ENCODE data around the gene SLC11A2. TPM values are rescaled to one million over a fixed set of nuclear protein-coding genes. Genes with fewer than 3 reads are reported as not detected.

Gene SLC11A2
- total and polyA plus RNA-seq, 2 of the 13 experiments (the other 11 are each of a cell fraction or from before 2014, with no cell fraction given) = 71.7 to 77.0 TPM

DNA sequence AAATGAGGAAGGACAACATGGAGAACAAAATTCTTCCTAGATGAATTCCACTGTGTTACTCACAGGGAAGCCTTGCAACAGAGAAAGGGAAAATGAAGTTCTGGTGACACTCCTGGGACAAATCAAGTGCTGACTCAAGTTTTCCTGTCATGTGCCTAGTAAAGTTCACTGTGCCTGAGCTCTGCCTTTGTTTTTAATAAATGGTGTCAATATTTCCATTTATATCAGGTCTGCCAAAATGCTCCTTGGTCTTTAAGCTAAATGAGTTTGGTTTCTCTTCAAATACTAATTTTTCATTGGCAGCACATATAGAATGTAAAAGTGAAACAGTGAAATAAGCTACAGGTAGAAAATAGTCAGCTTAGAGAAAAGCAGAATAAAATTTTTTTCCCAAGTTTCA lies 40.9 kb downstream of the SLC11A2 start:
- Histone ChIP-seq H3K4me2 (ENCODE audit: low read depth, low read length) (no peak overlapping the region), H3K4me1 (ENCODE audit: insufficient read depth, low read length) (peaks cover 42% of the 10 kb centered on the region), H3K27me3 (ENCODE audit: control insufficient read depth in 1 of 2, insufficient read depth in 2 of 2, low read length in 2 of 2) (no peaks in the 10 kb centered on the region), H3K9me3 (ENCODE audit: low read length) (no peaks in the 10 kb centered on the region), H3K79me2 (ENCODE audit: insufficient read depth, low read length) (no peaks in the 10 kb centered on the region), H3K4me3 (replicated peaks in 1 of 3; ENCODE audit: insufficient read depth in 1 of 3, low read depth in 2 of 3, low read length in 3 of 3) (no peak overlapping the region), H3K9ac (ENCODE audit: insufficient read depth, low read depth, low read length) (no peak overlapping the region), H2AFZ (ENCODE audit: low read length) (no peak overlapping the region), H3K27ac (ENCODE audit: extremely low read length, insufficient read depth, low read length) (peak overlapping the region; percentile 8), H4K20me1 (ENCODE audit: insufficient read depth, low read length) (no peaks in the 10 kb centered on the region), H3K36me3 (replicated peaks in 1 of 2; ENCODE audit: control insufficient read depth in 1 of 2, insufficient read depth in 2 of 2, low read length in 2 of 2) (peaks cover 6 to 13% of the 10 kb centered on the region in 2 experiments)
- BruUV-seq (replicated peaks) = no TSS peak
- peak; percentile 25 for DNase-seq (ENCODE audit: low spot score)
- no peak for ATAC-seq
- POLR2A ChIA-PET = interaction anchor here (0.9 to 3.5 kb wide), 6 partner anchors 41 to 221 kb away, joined by 3 to 23 read pairs (median 4); partner anchors contain the start of genes ATF1 and SLC11A2
- in situ Hi-C loops (cut with HindIII; ENCODE audit: extremely low pct_ligation_motif_present, low pct_unique_long_range_greater_than_20kb) = loop anchor here (5.0 kb wide), 1 partner anchor 158 kb away; no protein-coding TSS in a partner anchor
- intact Hi-C loops (cut with micrococcal nuclease; ENCODE audit: unreplicated experiment) = no loop called here
- FAIRE-seq = no peak
- TF ChIP-seq, protein P1, sequence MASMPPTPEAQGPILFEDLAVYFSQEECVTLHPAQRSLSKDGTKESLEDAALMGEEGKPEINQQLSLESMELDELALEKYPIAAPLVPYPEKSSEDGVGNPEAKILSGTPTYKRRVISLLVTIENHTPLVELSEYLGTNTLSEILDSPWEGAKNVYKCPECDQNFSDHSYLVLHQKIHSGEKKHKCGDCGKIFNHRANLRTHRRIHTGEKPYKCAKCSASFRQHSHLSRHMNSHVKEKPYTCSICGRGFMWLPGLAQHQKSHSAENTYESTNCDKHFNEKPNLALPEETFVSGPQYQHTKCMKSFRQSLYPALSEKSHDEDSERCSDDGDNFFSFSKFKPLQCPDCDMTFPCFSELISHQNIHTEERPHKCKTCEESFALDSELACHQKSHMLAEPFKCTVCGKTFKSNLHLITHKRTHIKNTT (CRISPR knock-in tag; IDR thresholded peaks at IDR 0.05) = no peak
- no peak for TF ChIP-seq ATF3 (CRISPR knock-in tag; IDR thresholded peaks at IDR 0.05)
- no peak for TF ChIP-seq PREB (CRISPR knock-in tag; IDR thresholded peaks at IDR 0.05)
- TF ChIP-seq, protein P2, sequence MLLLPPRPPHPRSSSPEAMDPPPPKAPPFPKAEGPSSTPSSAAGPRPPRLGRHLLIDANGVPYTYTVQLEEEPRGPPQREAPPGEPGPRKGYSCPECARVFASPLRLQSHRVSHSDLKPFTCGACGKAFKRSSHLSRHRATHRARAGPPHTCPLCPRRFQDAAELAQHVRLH (CRISPR knock-in tag; IDR thresholded peaks at IDR 0.05; ENCODE audit: borderline replicate concordance, low read depth) = no peak
- no peak for TF ChIP-seq ZNF510 (CRISPR knock-in tag; IDR thresholded peaks at IDR 0.05; ENCODE audit: low read depth)
- TF ChIP-seq KLF16 (CRISPR knock-in tag; IDR thresholded peaks at IDR 0.05) = no peak
- no peak for TF ChIP-seq RBM22 (optimal IDR thresholded peaks at IDR 0.05; ENCODE audit: low read length)
- no peak for TF ChIP-seq ZNF282 (IDR thresholded peaks at IDR 0.05; ENCODE audit: partially characterized antibody)
- no peak for TF ChIP-seq RARG (CRISPR knock-in tag; IDR thresholded peaks at IDR 0.05; ENCODE audit: low read depth)
- CTCF ChIA-PET (ENCODE audit: low intra/inter-chr PET ratio, low total read pairs) = interaction anchor here (1.5 kb wide), 1 partner anchor 160 kb away, joined by 4 read pairs; no protein-coding TSS in a partner anchor

Data from HepG2 (cell line).